ENCODE results near the gene TRIP13. TPM values are rescaled to one million over a fixed set of nuclear protein-coding genes. Genes with fewer than 3 reads are reported as not detected.
"Not testable (repeated sequence)": the region's sequence is repeated elsewhere in the genome, so short reads cannot be mapped to it uniquely, and the experiment has no call there.

Gene TRIP13
- total RNA-seq, 1 donor = 32.5 TPM

DNA sequence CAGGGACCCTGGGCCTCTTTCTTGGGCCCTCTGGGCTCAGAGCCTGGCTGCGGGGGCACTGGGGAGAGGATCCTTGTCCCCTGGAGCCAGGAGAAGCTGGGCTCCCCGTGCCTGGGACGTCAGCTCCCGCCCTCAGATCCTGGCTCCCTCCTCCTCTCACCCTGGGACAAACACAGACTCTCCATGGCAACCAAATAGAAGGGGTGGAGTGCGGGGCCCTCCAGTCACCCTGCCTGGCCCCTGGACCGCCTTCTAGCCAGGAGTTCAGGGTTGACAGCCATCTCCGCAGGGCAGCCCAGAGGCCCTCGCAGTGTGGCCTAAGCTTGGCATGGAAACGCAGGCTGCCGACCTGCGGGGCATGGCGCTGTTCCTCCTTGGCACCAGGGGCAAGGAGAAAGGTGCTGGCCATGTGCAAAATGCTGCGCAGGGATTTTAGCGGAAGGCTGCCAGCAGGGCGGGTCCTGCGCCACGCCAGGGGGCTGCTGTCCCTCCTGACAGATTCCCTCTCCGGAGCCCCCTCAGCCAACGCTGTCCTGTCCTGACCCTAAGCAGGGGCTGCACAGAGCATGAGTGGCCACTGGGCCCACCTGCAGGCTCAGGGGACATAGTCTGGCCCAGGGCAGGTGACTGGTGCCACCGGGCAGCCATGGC, 42.9 kb upstream of the TRIP13 start:
- TF ChIP-seq, protein P1, sequence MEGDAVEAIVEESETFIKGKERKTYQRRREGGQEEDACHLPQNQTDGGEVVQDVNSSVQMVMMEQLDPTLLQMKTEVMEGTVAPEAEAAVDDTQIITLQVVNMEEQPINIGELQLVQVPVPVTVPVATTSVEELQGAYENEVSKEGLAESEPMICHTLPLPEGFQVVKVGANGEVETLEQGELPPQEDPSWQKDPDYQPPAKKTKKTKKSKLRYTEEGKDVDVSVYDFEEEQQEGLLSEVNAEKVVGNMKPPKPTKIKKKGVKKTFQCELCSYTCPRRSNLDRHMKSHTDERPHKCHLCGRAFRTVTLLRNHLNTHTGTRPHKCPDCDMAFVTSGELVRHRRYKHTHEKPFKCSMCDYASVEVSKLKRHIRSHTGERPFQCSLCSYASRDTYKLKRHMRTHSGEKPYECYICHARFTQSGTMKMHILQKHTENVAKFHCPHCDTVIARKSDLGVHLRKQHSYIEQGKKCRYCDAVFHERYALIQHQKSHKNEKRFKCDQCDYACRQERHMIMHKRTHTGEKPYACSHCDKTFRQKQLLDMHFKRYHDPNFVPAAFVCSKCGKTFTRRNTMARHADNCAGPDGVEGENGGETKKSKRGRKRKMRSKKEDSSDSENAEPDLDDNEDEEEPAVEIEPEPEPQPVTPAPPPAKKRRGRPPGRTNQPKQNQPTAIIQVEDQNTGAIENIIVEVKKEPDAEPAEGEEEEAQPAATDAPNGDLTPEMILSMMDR (IDR thresholded peaks at IDR 0.05; ENCODE audit: insufficient read depth, low read length) = no peak
- DNase-seq (ENCODE audit: low read depth) = no peak
- no peak overlapping the region for H3K4me3 ChIP-seq (ENCODE audit: low read depth, low read length)

DNA sequence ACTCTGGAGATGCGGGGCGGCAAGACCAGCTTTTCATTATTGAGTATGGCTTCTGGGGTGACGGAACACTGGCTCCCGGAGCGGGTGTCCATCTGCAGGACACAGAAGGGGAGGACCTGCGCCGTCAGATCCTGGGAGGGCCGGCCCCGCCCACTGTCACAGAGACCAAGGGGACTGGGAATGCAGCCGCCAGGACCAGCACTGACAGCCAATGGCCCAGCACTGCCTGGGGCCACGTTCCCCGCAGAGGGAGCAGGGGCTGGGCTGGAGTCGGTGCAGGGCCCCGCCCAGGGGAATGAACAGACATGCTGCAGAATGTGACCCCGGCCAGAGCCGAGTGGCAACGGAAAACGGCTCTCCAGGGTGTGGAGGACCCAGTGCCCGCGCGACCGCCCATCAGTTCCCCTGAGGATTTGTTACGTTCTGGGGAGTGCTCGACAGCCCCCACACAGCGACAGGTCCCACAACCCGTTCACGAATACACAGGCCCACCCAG, 42.1 kb upstream of the TRIP13 start, which contains the start of gene ZDHHC11:
ZDHHC11 (minus strand) TSS at position 476 of the 496 bp plus-strand sequence; CDS start at position 92, 384 bp downstream.
- TF ChIP-seq, protein P1 (IDR thresholded peaks at IDR 0.05; ENCODE audit: insufficient read depth, low read length) = no peak
- no peak within 1 kb of the TSS for H3K4me3 ChIP-seq (ENCODE audit: low read depth, low read length)
- DNase-seq (ENCODE audit: low read depth) = no peak

DNA sequence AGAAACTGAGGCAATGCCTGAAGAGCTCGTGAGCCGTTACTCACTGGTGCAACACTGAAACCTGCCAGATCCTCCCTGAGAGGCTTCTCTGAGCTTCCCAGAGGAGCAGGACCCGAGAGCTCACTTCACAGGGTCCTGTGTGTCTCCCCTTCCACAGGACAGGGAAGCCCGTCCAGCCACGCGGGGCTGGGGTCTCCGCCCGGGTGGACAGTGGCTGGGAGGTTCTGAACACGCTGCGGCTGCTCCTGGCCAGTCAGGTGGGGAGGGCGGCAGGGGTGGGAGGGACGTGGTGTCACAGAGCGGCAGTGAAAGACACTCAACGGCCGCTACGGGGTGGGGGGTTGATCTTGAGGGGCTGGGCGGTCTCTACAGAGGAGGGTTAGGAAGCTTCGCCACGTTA, 41.6 kb upstream of the TRIP13 start:
- TF ChIP-seq, protein P1 (IDR thresholded peaks at IDR 0.05; ENCODE audit: insufficient read depth, low read length) = no peak
- no peak for DNase-seq (ENCODE audit: low read depth)
- H3K4me3 ChIP-seq (ENCODE audit: low read depth, low read length) = no peak overlapping the region

DNA sequence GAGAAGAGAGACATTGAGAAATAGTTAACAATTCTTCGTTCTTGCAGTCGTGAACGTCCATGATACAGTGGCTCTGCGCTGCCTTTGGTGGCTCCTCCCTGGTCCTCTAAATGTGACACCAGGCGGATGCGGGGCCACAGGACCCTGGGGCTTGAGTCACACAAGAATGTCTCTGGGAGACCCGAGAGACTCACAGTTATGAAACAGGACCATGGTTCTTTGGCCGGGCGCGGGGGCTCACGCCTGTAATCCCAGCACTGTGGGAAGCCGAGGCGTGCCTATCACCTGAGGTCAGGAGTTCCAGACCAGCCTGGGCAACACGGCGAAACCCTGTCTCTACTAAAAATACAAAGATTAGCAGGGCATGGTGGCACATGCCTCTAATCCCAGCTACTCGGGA, 41.1 kb upstream of the TRIP13 start:
- TF ChIP-seq, protein P1 (IDR thresholded peaks at IDR 0.05; ENCODE audit: insufficient read depth, low read length) = no peak
- no peak overlapping the region for H3K4me3 ChIP-seq (ENCODE audit: low read depth, low read length)
- no peak for DNase-seq (ENCODE audit: low read depth)

DNA sequence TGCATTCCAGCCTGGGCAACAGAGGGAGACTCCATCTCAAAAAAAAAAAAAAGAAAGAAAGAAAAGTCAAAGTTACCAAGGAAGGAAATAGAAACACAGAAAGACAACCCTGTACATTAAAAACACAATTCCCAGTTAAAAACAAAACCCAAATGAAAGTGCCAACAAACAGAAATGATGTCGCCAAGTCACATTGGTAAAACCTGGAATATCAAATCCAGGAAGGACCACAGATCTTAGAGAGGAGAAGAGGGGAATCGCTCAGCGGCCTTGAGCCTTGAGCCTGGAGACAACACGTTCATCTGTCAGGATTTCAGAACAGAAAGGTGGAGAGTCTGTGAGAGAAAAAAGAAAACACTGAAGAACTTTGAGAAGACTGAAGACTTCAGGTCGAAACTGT, 40.7 kb upstream of the TRIP13 start:
- DNase-seq (ENCODE audit: low read depth) = no peak
- no peak overlapping the region for H3K4me3 ChIP-seq (ENCODE audit: low read depth, low read length)
- TF ChIP-seq, protein P1 (IDR thresholded peaks at IDR 0.05; ENCODE audit: insufficient read depth, low read length) = no peak

DNA sequence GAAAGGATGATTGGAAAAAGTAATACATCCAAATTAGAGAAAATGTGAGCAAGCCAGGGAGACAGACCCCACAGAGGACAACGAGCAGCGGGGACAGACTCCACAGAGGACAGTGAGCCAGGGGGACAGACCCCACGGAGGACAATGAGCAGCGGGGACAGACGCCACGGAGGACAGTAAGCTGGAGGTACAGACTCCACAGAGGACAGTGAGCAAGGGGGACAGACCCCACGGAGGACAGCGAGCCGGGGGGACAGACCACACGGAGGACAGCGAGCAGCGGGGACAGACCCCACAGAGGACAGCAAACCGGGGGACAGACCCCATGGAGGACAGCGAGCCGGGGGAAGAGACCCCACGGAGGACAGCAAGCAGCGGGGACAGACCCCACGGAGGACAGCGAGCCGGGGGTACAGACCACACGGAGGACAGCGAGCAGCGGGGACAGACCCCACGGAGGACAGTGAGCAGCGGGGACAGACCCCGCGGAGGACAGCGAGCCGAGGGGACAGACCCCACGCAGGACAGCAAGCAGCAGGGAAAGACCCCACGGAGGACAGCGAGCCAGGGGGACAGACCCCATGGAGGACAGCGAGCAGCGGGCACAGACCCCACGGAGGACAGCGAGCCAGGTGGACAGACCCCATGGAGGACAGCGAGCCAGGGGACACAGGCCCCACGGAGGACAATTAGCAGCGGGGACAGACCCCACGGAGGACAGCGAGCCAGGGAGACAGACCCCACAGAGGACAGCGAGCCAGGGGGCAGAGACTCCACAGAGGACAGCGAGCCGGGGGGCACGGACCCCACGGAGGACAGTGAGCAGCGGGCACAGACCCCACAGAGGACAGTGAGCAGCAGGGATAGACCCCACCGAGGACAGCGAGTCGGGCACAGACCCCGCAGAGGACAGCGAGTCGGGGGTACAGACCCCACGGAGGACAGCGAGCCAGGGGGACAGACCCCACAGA, 40.0 kb upstream of the TRIP13 start:
- H3K4me3 ChIP-seq (ENCODE audit: low read depth, low read length) = no peak overlapping the region
- no peak for DNase-seq (ENCODE audit: low read depth)
- TF ChIP-seq, protein P1 (IDR thresholded peaks at IDR 0.05; ENCODE audit: insufficient read depth, low read length) = no peak

DNA sequence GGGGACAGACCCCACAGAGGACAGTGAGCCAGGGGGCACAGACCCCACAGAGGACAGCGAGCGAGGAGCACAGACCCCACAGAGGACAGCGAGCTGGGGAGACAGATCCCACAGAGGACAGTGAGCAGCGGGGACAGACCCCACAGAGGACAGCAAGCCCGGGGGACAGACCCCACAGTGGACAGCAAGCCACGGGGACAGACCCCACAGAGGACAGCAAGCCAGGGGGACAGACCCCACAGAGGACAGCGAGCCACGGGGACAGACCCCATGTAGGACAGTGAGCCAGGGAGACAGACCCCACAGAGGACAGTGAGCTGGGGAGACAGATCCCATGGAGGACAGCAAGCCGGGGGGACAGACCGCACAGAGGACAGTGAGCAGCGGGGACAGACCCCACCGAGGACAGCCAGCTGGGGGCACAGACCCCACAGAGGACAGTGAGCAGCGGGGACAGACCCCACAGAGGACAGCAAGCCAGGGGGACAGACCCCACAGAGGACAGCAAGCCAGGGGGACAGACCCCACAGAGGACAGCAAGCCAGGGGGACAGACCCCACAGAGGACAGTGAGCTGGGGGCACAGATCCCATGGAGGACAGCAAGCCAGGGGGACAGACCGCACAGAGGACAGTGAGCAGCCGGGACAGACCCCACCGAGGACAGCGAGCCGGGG, 39.1 kb upstream of the TRIP13 start:
- not testable (repeated sequence) for H3K4me3 ChIP-seq (ENCODE audit: low read depth, low read length); DNase-seq (ENCODE audit: low read depth)
